A549 (cell line): ENCODE data around the gene GRM6. TPM values are rescaled to one million over a fixed set of nuclear protein-coding genes. Genes with fewer than 3 reads are reported as not detected.

Experiments
- ATAC-seq, 2 experiments: fragments of 200-7000 bp in 1 of 2; fragments of >200 bp in 1 of 2; cut with Nextera tagmentation in 1 of 2; cut with Tn5 transposase in 1 of 2; 3 replicates each; pipeline versions ENCODE4 v1.8.0 to v1.9.1; 2018 to 2020; ENCODE audit warnings: mild to moderate bottlenecking in 1 of 2, moderate library complexity in 1 of 2
- CTCF ChIA-PET: fragments of 300-600 bp; sonication (Branson Sonifier 250); formaldehyde crosslinking; extraction: SDS; loops from one replicate; lab custom pipeline; 2021; ENCODE audit warnings: antibody characterized with exemption, inconsistent platforms; lab: Yijun Ruan, JAX
- POLR2A ChIA-PET: fragments of 350-600 bp; formaldehyde crosslinking; extraction: SDS; loops from one replicate; lab custom pipeline; 2021; ENCODE audit warnings: antibody characterized with exemption, inconsistent platforms; lab: Yijun Ruan, JAX
- DNase-seq, 2 experiments: peaks; one replicate each; pipeline versions ENCODE4 v3.0.0 to v3.0.0-alpha.2; 2011 to 2016; ENCODE audit warnings: low read depth in 1 of 2, low spot score in 1 of 2
- FAIRE-seq: peaks from 2 replicates; lab custom pipeline; 2011; peaks lifted over from hg19 to GRCh38; lab: Jason Lieb, UNC
- H3K27ac ChIP-seq, 2 experiments: fragments of >200 bp; sonication (Bioruptor Twin); formaldehyde crosslinking; 3 replicates each; pipeline ENCODE4 v1.5.1; 2016 to 2017
- H3K4me1 ChIP-seq: fragments of >200 bp; sonication (Bioruptor Twin); formaldehyde crosslinking; 3 replicates; pipeline ENCODE4 v1.6.1; 2016
- H3K4me2 ChIP-seq: fragments of >200 bp; sonication (Bioruptor Twin); formaldehyde crosslinking; 3 replicates; pipeline ENCODE4 v1.6.1; 2016
- H3K4me3 ChIP-seq: fragments of >200 bp; sonication (Bioruptor Twin); formaldehyde crosslinking; 3 replicates; pipeline ENCODE4 v1.5.1; 2016
- H3K9me3 ChIP-seq: fragments of >200 bp; sonication (Bioruptor Twin); formaldehyde crosslinking; 3 replicates; pipeline ENCODE4 v1.6.1; 2016
- BHLHE40 ChIP-seq: IDR thresholded peaks from 2 replicates; pipeline ENCODE4 v1.6.1; 2012; ENCODE audit warnings: low read depth, low read length, inconsistent platforms
- CBX2 ChIP-seq: fragments of 200-600 bp; sonication (generic); IDR thresholded peaks from 2 replicates; pipeline ENCODE4 v1.6.1; 2016; ENCODE audit warnings: low read depth, mild to moderate bottlenecking, borderline replicate concordance
- CBX8 ChIP-seq: fragments of 200-600 bp; sonication (generic); IDR thresholded peaks from 2 replicates; pipeline ENCODE4 v1.6.1; 2016
- CHD4 ChIP-seq: fragments of 200-600 bp; sonication (generic); IDR thresholded peaks from 2 replicates; pipeline ENCODE4 v1.6.1; 2016; ENCODE audit warnings: antibody characterized with exemption, mild to moderate bottlenecking, borderline replicate concordance
- CTCF ChIP-seq: fragments of >200 bp; sonication (Bioruptor Twin); formaldehyde crosslinking; IDR thresholded peaks from 3 replicates; pipeline ENCODE4 v1.5.1; 2016
- E2F6 ChIP-seq: IDR thresholded peaks from 2 replicates; pipeline ENCODE4 v1.6.1; 2012; ENCODE audit warnings: low read depth, borderline replicate concordance
- EHF ChIP-seq: fragments of 250-450 bp; sonication (Bioruptor Pico); IDR thresholded peaks from 2 replicates; pipeline ENCODE4 v1.5.0; 2020; ENCODE audit warnings: mild to moderate bottlenecking
- FOSB ChIP-seq: fragments of 250-450 bp; sonication (Bioruptor Pico); IDR thresholded peaks from 2 replicates; pipeline ENCODE4 v1.5.0; 2020; ENCODE audit warnings: mild to moderate bottlenecking, moderate library complexity
- FOXS1 ChIP-seq: fragments of 250-450 bp; sonication (Bioruptor Pico); IDR thresholded peaks from 2 replicates; pipeline ENCODE4 v1.5.0; 2020; ENCODE audit warnings: mild to moderate bottlenecking, moderate library complexity
- GATA3 ChIP-seq: IDR thresholded peaks from 2 replicates; pipeline ENCODE4 v1.6.1; 2012; ENCODE audit warnings: borderline replicate concordance
- HDAC2 ChIP-seq: fragments of 200-600 bp; sonication (generic); IDR thresholded peaks from 2 replicates; pipeline ENCODE4 v1.6.1; 2016
- HMGXB4 ChIP-seq: fragments of 250-450 bp; sonication (Bioruptor Pico); IDR thresholded peaks from 2 replicates; pipeline ENCODE4 v1.5.0; 2021; ENCODE audit warnings: mild to moderate bottlenecking, moderate library complexity, borderline replicate concordance
- HOXA7 ChIP-seq: fragments of 250-450 bp; sonication (Bioruptor Pico); IDR thresholded peaks from 2 replicates; pipeline ENCODE4 v1.5.0; 2020; ENCODE audit warnings: mild to moderate bottlenecking, moderate library complexity
- HOXB13 ChIP-seq: fragments of 250-450 bp; sonication (Bioruptor Pico); IDR thresholded peaks from 2 replicates; pipeline ENCODE4 v1.5.0; 2020; ENCODE audit warnings: low read depth, mild to moderate bottlenecking, moderate library complexity
- HOXB5 ChIP-seq: fragments of 250-450 bp; sonication (Bioruptor Pico); IDR thresholded peaks from 2 replicates; pipeline ENCODE4 v1.5.0; 2020; ENCODE audit warnings: mild to moderate bottlenecking, moderate library complexity
- JUN ChIP-seq, 2 experiments: fragments of >200 bp; sonication (Bioruptor Twin); formaldehyde crosslinking; IDR thresholded peaks; 2 replicates in 1 of 2; 3 replicates in 1 of 2; pipeline ENCODE4 v1.6.1; 2016 to 2017
- JUNB ChIP-seq: fragments of >200 bp; sonication (Bioruptor Twin); formaldehyde crosslinking; IDR thresholded peaks from 2 replicates; pipeline ENCODE4 v1.6.1; 2016
- MAX ChIP-seq: IDR thresholded peaks from 2 replicates; pipeline ENCODE4 v1.6.1; 2012
- NPAS2 ChIP-seq: fragments of 250-450 bp; sonication (Bioruptor Pico); IDR thresholded peaks from 2 replicates; pipeline ENCODE4 v1.8.0; 2022; ENCODE audit warnings: mild to moderate bottlenecking, moderate library complexity, borderline replicate concordance
- POLR2AphosphoS2 ChIP-seq: conservative IDR thresholded peaks from 2 replicates; pipeline ENCODE4 v1.6.1; 2012; ENCODE audit warnings: low read length, improper control_type of control experiment, inconsistent platforms
- RARB ChIP-seq: fragments of 250-450 bp; sonication (Bioruptor Pico); IDR thresholded peaks from 2 replicates; pipeline ENCODE4 v1.8.0; 2021; ENCODE audit warnings: mild to moderate bottlenecking, moderate library complexity
- RCOR1 ChIP-seq: fragments of 150-350 bp; IDR thresholded peaks from 2 replicates; pipeline ENCODE4 v1.6.1; 2014; ENCODE audit warnings: antibody characterized with exemption, low read length, low read depth
- RFX5 ChIP-seq: fragments of 450-650 bp; IDR thresholded peaks from 2 replicates; pipeline ENCODE4 v1.7.1; 2014; ENCODE audit warnings: antibody characterized with exemption, mild to moderate bottlenecking, moderate library complexity
- RNF2 ChIP-seq: fragments of 200-600 bp; sonication (generic); IDR thresholded peaks from 2 replicates; pipeline ENCODE4 v1.6.1; 2016; ENCODE audit warnings: low read depth, mild to moderate bottlenecking, antibody characterized with exemption, moderate library complexity, borderline replicate concordance
- SMC3 ChIP-seq: fragments of >200 bp; sonication (Bioruptor Twin); formaldehyde crosslinking; IDR thresholded peaks from 3 replicates; pipeline ENCODE4 v1.6.1; 2018; ENCODE audit warnings: inconsistent platforms
- TP53 ChIP-seq: fragments of 250-450 bp; sonication (Bioruptor Pico); IDR thresholded peaks from 2 replicates; pipeline ENCODE4 v1.5.0; 2021; ENCODE audit warnings: mild to moderate bottlenecking, moderate library complexity
- USF2 ChIP-seq: fragments of 450-650 bp; IDR thresholded peaks from 2 replicates; pipeline ENCODE4 v1.6.1; 2014; ENCODE audit warnings: antibody characterized with exemption
- ZC3H11A ChIP-seq: fragments of 450-650 bp; IDR thresholded peaks from 2 replicates; pipeline ENCODE4 v1.6.1; 2014; ENCODE audit warnings: antibody characterized with exemption, mild to moderate bottlenecking
- ZFP36 ChIP-seq: fragments of 450-650 bp; IDR thresholded peaks from 2 replicates; pipeline ENCODE4 v1.6.1; 2014; ENCODE audit warnings: borderline replicate concordance; ENCODE audit not compliant: partially characterized antibody
- WGBS: methylation state at CpG from one replicate; pipeline ENCODE4 v1.1.6; 2017; ENCODE audit errors: missing lambda C conversion rate; 5-methylcytosine and 5-hydroxymethylcytosine counted together
- polyA plus RNA-seq, 4 experiments: library from polyadenylated mRNA; depleted of rRNA in 3 of 4; stranded (reverse); fragments of >200 nt; fragmentation: RNase III in 1 of 4; extraction: RNeasy Plus Mini Kit Qiagen cat#74134 plus additional on column Dnase treatment in 1 of 4; gene quantifications; 2 replicates in 3 of 4; 3 replicates in 1 of 4; pipeline ENCODE4 v1.2.3, GENCODE V29; 2011 to 2017

The GRM6 gene
- polyA plus RNA-seq, 2 of the 4 experiments (the other 2 are of a cell fraction) = not detected

GRCh38 chr5:178996156-178996555 lies 1.0 kb upstream of the GRM6 start:
- no peak for DNase-seq
- CTCF ChIA-PET = no interaction called here
- 9% methylated on average over 11 of the region's 11 CpGs for WGBS
- Histone ChIP-seq H3K4me2 (no peak overlapping the region), H3K4me3 (no peak overlapping the region), H3K4me1 (no peaks in the 10 kb centered on the region), H3K9me3 (peaks cover 18% of the 10 kb centered on the region; the same call in 2 of the 3 replicates), H3K27ac (no peak overlapping the region)
- ATAC-seq = no peak
- no peak for FAIRE-seq
- TF ChIP-seq RARB (CRISPR knock-in tag) (no peak), ZFP36 (no peak), ZC3H11A (no peak), USF2 (no peak), FOXS1 (no peak), FOSB (CRISPR knock-in tag) (no peak), HOXB13 (CRISPR knock-in tag) (no peak), EHF (CRISPR knock-in tag) (no peak), GATA3 (no peak), JUN (IDR thresholded peaks at IDR 0.05) (no peak), JUNB (no peak), POLR2AphosphoS2 (no peak), CTCF (no peak), CHD4 (no peak), RNF2 (no peak), HMGXB4 (no peak), HOXA7 (no peak), HDAC2 (no peak), CBX8 (no peak)
- POLR2A ChIA-PET = no interaction called here

- ChIA-PET POLR2A (no interaction called here), CTCF (no interaction called here)
- ATAC-seq = no peak
- no peak for TF ChIP-seq CBX2
- no peak for TF ChIP-seq MAX
- no peak for TF ChIP-seq JUN (IDR thresholded peaks at IDR 0.05)
- TF ChIP-seq CHD4 = no peak
- TF ChIP-seq EHF (CRISPR knock-in tag) = no peak
- no peak for TF ChIP-seq RCOR1
- no peak for TF ChIP-seq TP53
- TF ChIP-seq HOXB5 (CRISPR knock-in tag) = no peak
- no peak for TF ChIP-seq E2F6
- TF ChIP-seq SMC3 = no peak
- no peak for TF ChIP-seq BHLHE40
- no peak for TF ChIP-seq NPAS2 (CRISPR knock-in tag)
- no peak for TF ChIP-seq RFX5
- no peaks in the 10 kb centered on the region for H3K4me1 ChIP-seq
- no peak overlapping the region for H3K4me2 ChIP-seq
- FAIRE-seq = no peak
- DNase-seq = no peak
- H3K4me3 ChIP-seq = no peak overlapping the region
- peaks cover 13% of the 10 kb centered on the region; the same call in 2 of the 3 replicates for H3K9me3 ChIP-seq
- H3K27ac ChIP-seq = no peak overlapping the region
- 26% methylated on average over 6 of the region's 6 CpGs for WGBS
Measured at GRCh38 chr5:178995341-178995690, 196 bp upstream of the GRM6 start.
